ENCODE results near the gene ALDH1A1. TPM values are rescaled to one million over a fixed set of nuclear protein-coding genes. Genes with fewer than 3 reads are reported as not detected.

ALDH1A1 gene
- total and polyA plus RNA-seq, 9 of the 15 experiments (the other 6 are each of a cell fraction or from before 2014, with no cell fraction given): 1.8 to 86.3 (median 24.4) TPM

GRCh38 chr9:72942451-72942850, 10.4 kb downstream of the ALDH1A1 start (continued):
- TF ChIP-seq, protein P1, sequence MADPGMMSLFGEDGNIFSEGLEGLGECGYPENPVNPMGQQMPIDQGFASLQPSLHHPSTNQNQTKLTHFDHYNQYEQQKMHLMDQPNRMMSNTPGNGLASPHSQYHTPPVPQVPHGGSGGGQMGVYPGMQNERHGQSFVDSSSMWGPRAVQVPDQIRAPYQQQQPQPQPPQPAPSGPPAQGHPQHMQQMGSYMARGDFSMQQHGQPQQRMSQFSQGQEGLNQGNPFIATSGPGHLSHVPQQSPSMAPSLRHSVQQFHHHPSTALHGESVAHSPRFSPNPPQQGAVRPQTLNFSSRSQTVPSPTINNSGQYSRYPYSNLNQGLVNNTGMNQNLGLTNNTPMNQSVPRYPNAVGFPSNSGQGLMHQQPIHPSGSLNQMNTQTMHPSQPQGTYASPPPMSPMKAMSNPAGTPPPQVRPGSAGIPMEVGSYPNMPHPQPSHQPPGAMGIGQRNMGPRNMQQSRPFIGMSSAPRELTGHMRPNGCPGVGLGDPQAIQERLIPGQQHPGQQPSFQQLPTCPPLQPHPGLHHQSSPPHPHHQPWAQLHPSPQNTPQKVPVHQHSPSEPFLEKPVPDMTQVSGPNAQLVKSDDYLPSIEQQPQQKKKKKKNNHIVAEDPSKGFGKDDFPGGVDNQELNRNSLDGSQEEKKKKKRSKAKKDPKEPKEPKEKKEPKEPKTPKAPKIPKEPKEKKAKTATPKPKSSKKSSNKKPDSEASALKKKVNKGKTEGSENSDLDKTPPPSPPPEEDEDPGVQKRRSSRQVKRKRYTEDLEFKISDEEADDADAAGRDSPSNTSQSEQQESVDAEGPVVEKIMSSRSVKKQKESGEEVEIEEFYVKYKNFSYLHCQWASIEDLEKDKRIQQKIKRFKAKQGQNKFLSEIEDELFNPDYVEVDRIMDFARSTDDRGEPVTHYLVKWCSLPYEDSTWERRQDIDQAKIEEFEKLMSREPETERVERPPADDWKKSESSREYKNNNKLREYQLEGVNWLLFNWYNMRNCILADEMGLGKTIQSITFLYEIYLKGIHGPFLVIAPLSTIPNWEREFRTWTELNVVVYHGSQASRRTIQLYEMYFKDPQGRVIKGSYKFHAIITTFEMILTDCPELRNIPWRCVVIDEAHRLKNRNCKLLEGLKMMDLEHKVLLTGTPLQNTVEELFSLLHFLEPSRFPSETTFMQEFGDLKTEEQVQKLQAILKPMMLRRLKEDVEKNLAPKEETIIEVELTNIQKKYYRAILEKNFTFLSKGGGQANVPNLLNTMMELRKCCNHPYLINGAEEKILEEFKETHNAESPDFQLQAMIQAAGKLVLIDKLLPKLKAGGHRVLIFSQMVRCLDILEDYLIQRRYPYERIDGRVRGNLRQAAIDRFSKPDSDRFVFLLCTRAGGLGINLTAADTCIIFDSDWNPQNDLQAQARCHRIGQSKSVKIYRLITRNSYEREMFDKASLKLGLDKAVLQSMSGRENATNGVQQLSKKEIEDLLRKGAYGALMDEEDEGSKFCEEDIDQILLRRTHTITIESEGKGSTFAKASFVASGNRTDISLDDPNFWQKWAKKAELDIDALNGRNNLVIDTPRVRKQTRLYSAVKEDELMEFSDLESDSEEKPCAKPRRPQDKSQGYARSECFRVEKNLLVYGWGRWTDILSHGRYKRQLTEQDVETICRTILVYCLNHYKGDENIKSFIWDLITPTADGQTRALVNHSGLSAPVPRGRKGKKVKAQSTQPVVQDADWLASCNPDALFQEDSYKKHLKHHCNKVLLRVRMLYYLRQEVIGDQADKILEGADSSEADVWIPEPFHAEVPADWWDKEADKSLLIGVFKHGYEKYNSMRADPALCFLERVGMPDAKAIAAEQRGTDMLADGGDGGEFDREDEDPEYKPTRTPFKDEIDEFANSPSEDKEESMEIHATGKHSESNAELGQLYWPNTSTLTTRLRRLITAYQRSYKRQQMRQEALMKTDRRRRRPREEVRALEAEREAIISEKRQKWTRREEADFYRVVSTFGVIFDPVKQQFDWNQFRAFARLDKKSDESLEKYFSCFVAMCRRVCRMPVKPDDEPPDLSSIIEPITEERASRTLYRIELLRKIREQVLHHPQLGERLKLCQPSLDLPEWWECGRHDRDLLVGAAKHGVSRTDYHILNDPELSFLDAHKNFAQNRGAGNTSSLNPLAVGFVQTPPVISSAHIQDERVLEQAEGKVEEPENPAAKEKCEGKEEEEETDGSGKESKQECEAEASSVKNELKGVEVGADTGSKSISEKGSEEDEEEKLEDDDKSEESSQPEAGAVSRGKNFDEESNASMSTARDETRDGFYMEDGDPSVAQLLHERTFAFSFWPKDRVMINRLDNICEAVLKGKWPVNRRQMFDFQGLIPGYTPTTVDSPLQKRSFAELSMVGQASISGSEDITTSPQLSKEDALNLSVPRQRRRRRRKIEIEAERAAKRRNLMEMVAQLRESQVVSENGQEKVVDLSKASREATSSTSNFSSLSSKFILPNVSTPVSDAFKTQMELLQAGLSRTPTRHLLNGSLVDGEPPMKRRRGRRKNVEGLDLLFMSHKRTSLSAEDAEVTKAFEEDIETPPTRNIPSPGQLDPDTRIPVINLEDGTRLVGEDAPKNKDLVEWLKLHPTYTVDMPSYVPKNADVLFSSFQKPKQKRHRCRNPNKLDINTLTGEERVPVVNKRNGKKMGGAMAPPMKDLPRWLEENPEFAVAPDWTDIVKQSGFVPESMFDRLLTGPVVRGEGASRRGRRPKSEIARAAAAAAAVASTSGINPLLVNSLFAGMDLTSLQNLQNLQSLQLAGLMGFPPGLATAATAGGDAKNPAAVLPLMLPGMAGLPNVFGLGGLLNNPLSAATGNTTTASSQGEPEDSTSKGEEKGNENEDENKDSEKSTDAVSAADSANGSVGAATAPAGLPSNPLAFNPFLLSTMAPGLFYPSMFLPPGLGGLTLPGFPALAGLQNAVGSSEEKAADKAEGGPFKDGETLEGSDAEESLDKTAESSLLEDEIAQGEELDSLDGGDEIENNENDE (IDR thresholded peaks at IDR 0.05; ENCODE audit: low read depth, low read length): no peak
- TF ChIP-seq NFE2L1 (tag; IDR thresholded peaks at IDR 0.05; ENCODE audit: borderline replicate concordance, low read depth) (no peak), SIN3A (IDR thresholded peaks at IDR 0.05; ENCODE audit: borderline replicate concordance in 2 of 2, control insufficient read depth in 1 of 2, low read depth in 2 of 2, low read length in 2 of 2) (no peak), HNRNPH1 (optimal IDR thresholded peaks at IDR 0.05; ENCODE audit: low read depth, low read length) (no peak), PTRF (tag; IDR thresholded peaks at IDR 0.05) (no peak), PURB (CRISPR knock-in tag; IDR thresholded peaks at IDR 0.05; ENCODE audit: low read depth) (no peak), ZNF316 (IDR thresholded peaks at IDR 0.05) (peak; percentile 42; the same call in 1 of the 2 replicates)
- TF ChIP-seq, protein P2, sequence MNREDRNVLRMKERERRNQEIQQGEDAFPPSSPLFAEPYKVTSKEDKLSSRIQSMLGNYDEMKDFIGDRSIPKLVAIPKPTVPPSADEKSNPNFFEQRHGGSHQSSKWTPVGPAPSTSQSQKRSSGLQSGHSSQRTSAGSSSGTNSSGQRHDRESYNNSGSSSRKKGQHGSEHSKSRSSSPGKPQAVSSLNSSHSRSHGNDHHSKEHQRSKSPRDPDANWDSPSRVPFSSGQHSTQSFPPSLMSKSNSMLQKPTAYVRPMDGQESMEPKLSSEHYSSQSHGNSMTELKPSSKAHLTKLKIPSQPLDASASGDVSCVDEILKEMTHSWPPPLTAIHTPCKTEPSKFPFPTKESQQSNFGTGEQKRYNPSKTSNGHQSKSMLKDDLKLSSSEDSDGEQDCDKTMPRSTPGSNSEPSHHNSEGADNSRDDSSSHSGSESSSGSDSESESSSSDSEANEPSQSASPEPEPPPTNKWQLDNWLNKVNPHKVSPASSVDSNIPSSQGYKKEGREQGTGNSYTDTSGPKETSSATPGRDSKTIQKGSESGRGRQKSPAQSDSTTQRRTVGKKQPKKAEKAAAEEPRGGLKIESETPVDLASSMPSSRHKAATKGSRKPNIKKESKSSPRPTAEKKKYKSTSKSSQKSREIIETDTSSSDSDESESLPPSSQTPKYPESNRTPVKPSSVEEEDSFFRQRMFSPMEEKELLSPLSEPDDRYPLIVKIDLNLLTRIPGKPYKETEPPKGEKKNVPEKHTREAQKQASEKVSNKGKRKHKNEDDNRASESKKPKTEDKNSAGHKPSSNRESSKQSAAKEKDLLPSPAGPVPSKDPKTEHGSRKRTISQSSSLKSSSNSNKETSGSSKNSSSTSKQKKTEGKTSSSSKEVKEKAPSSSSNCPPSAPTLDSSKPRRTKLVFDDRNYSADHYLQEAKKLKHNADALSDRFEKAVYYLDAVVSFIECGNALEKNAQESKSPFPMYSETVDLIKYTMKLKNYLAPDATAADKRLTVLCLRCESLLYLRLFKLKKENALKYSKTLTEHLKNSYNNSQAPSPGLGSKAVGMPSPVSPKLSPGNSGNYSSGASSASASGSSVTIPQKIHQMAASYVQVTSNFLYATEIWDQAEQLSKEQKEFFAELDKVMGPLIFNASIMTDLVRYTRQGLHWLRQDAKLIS (CRISPR knock-in tag; IDR thresholded peaks at IDR 0.05): no peak
